ENCODE measurements around the gene ERFE. TPM values are rescaled to one million over a fixed set of nuclear protein-coding genes. Genes with fewer than 3 reads are reported as not detected.

ERFE gene
- total RNA-seq, 1 experiment from 2014 or later = 4.5 TPM

- no peak for ATAC-seq
- Mint-ChIP-seq H3K27me3 (ENCODE audit: low read depth) (no peaks in the 10 kb centered on the region), H3K4me1 (no peaks in the 10 kb centered on the region), H3K36me3 (no peaks in the 10 kb centered on the region), H3K9me3 (no peaks in the 10 kb centered on the region), H3K4me3 (no peak overlapping the region), H3K27ac (no peak overlapping the region)
- ChIA-PET POLR2A (no interaction called here), CTCF (interaction anchor here (0.9 to 2.0 kb wide), 11 partner anchors 9 to 261 kb away, joined by 3 to 15 read pairs (median 5); partner anchors contain the start of gene KLHL30)
- TF ChIP-seq NFYB (CRISPR knock-in tag; conservative IDR thresholded peaks at IDR 0.05; ENCODE audit: low read depth) (no peak), TP53 (CRISPR knock-in tag; IDR thresholded peaks at IDR 0.05) (no peak), ATF3 (CRISPR knock-in tag; conservative IDR thresholded peaks at IDR 0.05) (no peak), ZNF232 (CRISPR knock-in tag; IDR thresholded peaks at IDR 0.05) (no peak), HMGXB4 (CRISPR knock-in tag; IDR thresholded peaks at IDR 0.05) (no peak), PREB (CRISPR knock-in tag; IDR thresholded peaks at IDR 0.05; ENCODE audit: borderline replicate concordance) (no peak), OVOL2 (CRISPR knock-in tag; IDR thresholded peaks at IDR 0.05; ENCODE audit: borderline replicate concordance) (no peak), ZNF532 (CRISPR knock-in tag; IDR thresholded peaks at IDR 0.05; ENCODE audit: borderline replicate concordance) (no peak), JAZF1 (CRISPR knock-in tag; IDR thresholded peaks at IDR 0.05) (no peak), ARID4B (CRISPR knock-in tag; IDR thresholded peaks at IDR 0.05; ENCODE audit: borderline replicate concordance) (no peak), TCF7 (CRISPR knock-in tag; IDR thresholded peaks at IDR 0.05; ENCODE audit: low read depth) (no peak), USF2 (CRISPR knock-in tag; IDR thresholded peaks at IDR 0.05) (no peak), NFATC4 (CRISPR knock-in tag; IDR thresholded peaks at IDR 0.05) (no peak), NR1H2 (CRISPR knock-in tag; IDR thresholded peaks at IDR 0.05) (no peak), IRF1 (CRISPR knock-in tag; IDR thresholded peaks at IDR 0.05) (no peak), ATF1 (CRISPR knock-in tag; IDR thresholded peaks at IDR 0.05) (no peak), RELA (CRISPR knock-in tag; IDR thresholded peaks at IDR 0.05; ENCODE audit: borderline replicate concordance) (no peak)
- no peak for DNase-seq (ENCODE audit: low spot score)
Measured at GRCh38 chr2:238119756-238120462, 38.9 kb upstream of the ERFE start.

All from WTC11 (cell line).